HEK293T (cell line): Measurements from ENCODE around the gene FAM222A.

ENCODE experiments used
- CTCF ChIA-PET: fragments of 350-600 bp; formaldehyde crosslinking; extraction: SDS; loops from one replicate; lab custom pipeline; 2021; ENCODE audit warnings: antibody characterized with exemption, inconsistent platforms; lab: Yijun Ruan, JAX
- POLR2A ChIA-PET: fragments of 350-600 bp; formaldehyde crosslinking; extraction: SDS; loops from one replicate; lab custom pipeline; 2020; ENCODE audit warnings: antibody characterized with exemption, inconsistent platforms; lab: Yijun Ruan, JAX
- DNase-seq: peaks from one replicate; pipeline ENCODE4 v3.0.0; 2012; ENCODE audit warnings: mixed read lengths; ENCODE audit errors: extremely low spot score
- ARNT ChIP-seq: fragments of 450-650 bp; IDR thresholded peaks from 2 replicates; pipeline ENCODE4 v1.6.1; 2017; ENCODE audit warnings: mild to moderate bottlenecking
- BHLHE40 ChIP-seq: fragments of 450-650 bp; IDR thresholded peaks from 2 replicates; pipeline ENCODE4 v1.6.1; 2016; ENCODE audit warnings: mild to moderate bottlenecking, moderate library complexity, borderline replicate concordance
- CTBP1 ChIP-seq: fragments of 450-650 bp; IDR thresholded peaks from 2 replicates; pipeline ENCODE4 v1.6.1; 2016; ENCODE audit warnings: borderline replicate concordance
- ELF4 ChIP-seq: fragments of 450-650 bp; IDR thresholded peaks from 2 replicates; pipeline ENCODE4 v1.6.1; 2017; ENCODE audit warnings: antibody characterized with exemption
- FOXA1 ChIP-seq: fragments of 450-650 bp; IDR thresholded peaks from 2 replicates; pipeline ENCODE4 v1.6.1; 2016; ENCODE audit warnings: mild to moderate bottlenecking
- FOXK2 ChIP-seq: fragments of 450-650 bp; IDR thresholded peaks from 2 replicates; pipeline ENCODE4 v1.6.1; 2016; ENCODE audit warnings: mild to moderate bottlenecking
- FOXM1 ChIP-seq: fragments of 450-650 bp; IDR thresholded peaks from 2 replicates; pipeline ENCODE4 v1.6.1; 2017; ENCODE audit warnings: mild to moderate bottlenecking, borderline replicate concordance
- HDGF ChIP-seq: fragments of 450-650 bp; IDR thresholded peaks from 2 replicates; pipeline ENCODE4 v1.6.1; 2017; ENCODE audit warnings: antibody characterized with exemption, borderline replicate concordance
- L3MBTL2 ChIP-seq: fragments of 450-650 bp; conservative IDR thresholded peaks from 2 replicates; pipeline ENCODE4 v1.6.1; 2016; ENCODE audit warnings: mild to moderate bottlenecking
- LEF1 ChIP-seq: fragments of 450-650 bp; IDR thresholded peaks from 2 replicates; pipeline ENCODE4 v1.6.1; 2017; ENCODE audit warnings: mild to moderate bottlenecking, borderline replicate concordance
- NFRKB ChIP-seq: fragments of 450-650 bp; IDR thresholded peaks from 2 replicates; pipeline ENCODE4 v1.6.1; 2016; ENCODE audit warnings: mild to moderate bottlenecking, moderate library complexity
- SP1 ChIP-seq: fragments of 450-650 bp; IDR thresholded peaks from 2 replicates; pipeline ENCODE4 v1.6.1; 2017
- SUZ12 ChIP-seq: fragments of 450-650 bp; IDR thresholded peaks from 2 replicates; pipeline ENCODE4 v1.6.1; 2016; ENCODE audit warnings: mild to moderate bottlenecking
- TARDBP ChIP-seq: fragments of 450-650 bp; IDR thresholded peaks from 2 replicates; pipeline ENCODE4 v1.6.1; 2016
- ZNF384 ChIP-seq: fragments of 450-650 bp; IDR thresholded peaks from 2 replicates; pipeline ENCODE4 v1.6.1; 2016
- TF ChIP-seq, protein P1 (sequence below): fragments of 450-650 bp; IDR thresholded peaks from 2 replicates; pipeline ENCODE4 v1.6.1; 2016

FAM222A gene

DNA sequence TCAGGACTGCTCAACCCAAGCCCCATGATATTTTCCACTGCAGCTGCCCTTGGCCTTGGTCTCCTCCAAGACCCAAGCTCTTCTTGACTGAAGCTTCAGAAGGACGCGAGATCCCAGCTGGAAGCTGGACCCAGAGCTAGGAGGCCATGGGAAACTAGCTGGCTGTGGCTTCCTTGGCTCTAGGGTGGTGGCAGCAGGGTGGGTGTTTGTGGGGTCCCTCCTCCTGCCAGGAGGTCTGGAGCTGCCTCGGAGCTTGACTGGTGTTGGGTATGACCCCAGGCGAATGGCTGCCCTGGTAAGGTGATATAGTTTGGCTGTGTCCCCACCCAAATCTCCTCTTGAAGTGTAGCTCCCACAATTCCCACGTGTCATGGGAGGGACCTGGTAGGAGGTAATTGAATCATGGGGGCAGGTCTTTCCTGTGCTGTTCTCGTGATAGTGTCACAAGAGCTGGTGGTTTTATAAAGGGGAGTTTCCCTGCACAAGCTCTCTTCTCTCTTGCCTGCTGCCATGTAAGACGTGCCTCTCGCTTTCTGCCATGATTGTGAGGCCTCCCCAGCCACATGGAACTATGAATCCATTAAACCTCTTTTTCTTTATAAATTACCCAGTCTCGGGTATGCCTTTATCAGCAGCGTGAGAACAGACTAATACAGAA is 68.2 kb downstream of the FAM222A start:
- POLR2A ChIA-PET = no interaction called here
- TF ChIP-seq L3MBTL2 (no peak), HDGF (no peak), FOXK2 (no peak), ZNF384 (no peak), SP1 (no peak), CTBP1 (no peak)
- TF ChIP-seq, protein P1, sequence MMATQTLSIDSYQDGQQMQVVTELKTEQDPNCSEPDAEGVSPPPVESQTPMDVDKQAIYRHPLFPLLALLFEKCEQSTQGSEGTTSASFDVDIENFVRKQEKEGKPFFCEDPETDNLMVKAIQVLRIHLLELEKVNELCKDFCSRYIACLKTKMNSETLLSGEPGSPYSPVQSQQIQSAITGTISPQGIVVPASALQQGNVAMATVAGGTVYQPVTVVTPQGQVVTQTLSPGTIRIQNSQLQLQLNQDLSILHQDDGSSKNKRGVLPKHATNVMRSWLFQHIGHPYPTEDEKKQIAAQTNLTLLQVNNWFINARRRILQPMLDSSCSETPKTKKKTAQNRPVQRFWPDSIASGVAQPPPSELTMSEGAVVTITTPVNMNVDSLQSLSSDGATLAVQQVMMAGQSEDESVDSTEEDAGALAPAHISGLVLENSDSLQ = no peak
- DNase-seq = no peak
- CTCF ChIA-PET = no interaction called here

DNA sequence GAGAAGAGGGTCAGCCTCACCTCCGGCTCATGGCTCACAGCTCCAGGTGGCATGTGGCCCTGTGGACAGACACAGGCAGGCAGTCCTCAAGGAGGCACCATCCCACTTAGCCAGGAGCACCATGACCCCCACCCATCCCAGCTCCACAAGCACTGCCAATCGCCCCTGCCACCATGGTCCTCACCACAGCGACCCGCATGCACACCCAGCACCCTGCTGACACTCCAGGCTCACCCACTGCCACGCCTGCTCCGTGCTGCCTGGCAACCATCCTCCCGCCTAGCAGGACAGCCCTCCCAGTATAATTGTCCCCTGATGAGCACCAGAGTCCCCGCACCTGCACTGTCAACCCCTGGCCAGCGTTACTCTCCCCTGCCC is 68.7 kb downstream of the FAM222A start:
- no peak for TF ChIP-seq BHLHE40
- TF ChIP-seq SUZ12 = no peak
- no peak for TF ChIP-seq ARNT
- TF ChIP-seq L3MBTL2 = no peak
- TF ChIP-seq LEF1 = no peak
- TF ChIP-seq FOXA1 = no peak
- TF ChIP-seq, protein P1 = no peak
- CTCF ChIA-PET = no interaction called here

DNA sequence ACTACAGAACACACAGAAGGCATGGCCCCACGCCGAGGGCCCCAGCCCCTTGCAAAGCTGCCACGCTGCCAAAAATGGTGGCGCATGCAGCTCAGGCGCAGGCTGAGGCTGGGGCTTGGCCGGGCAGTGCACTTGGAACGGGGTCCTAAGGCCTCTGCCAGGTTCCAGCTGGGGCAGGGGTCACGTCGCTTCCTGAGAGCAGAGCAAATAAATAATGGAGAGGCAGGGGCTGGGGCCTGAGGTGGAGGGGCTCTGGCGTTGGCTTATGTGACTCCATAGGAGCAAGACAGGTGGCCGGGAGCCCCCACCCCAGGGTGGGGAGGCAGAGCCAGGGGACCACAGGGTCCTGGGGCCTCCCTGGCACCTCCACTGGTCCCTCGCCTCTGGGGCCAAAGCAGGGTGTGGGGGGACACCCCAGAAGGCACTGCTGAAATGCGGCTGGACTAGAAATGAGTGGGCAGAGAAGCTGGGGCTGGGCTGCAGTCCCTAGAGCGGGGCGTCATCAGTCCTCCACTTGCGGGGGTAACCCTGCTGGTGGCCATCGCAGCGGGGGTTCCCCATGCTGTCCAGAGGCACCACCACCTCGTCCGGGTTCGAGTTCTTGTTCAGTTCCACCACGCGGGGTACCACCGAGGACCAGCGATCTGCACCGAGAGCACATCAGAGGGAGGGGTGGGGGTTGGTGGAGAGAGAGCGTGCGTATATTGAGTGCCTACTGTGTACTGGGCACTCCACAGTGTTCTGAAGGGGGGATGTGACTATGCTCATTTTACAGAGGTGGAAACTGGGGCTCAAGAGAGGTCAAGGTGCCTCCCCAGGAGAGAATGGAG is 69.7 kb downstream of the FAM222A start:
- TF ChIP-seq SUZ12 (no peak), ARNT (no peak), FOXA1 (no peak), NFRKB (no peak), CTBP1 (no peak), SP1 (no peak), TARDBP (no peak), FOXK2 (no peak), L3MBTL2 (no peak), BHLHE40 (no peak), FOXM1 (no peak), HDGF (no peak)
- TF ChIP-seq, protein P1 = no peak
- CTCF ChIA-PET = interaction anchor here (0.6 kb wide), 1 partner anchor 8 kb away, joined by 3 read pairs; no protein-coding TSS in a partner anchor
- DNase-seq = no peak
- POLR2A ChIA-PET = no interaction called here

More for the DNA sequence above, 68.7 kb downstream of the FAM222A start:
- POLR2A ChIA-PET = no interaction called here
- no peak for DNase-seq

DNA sequence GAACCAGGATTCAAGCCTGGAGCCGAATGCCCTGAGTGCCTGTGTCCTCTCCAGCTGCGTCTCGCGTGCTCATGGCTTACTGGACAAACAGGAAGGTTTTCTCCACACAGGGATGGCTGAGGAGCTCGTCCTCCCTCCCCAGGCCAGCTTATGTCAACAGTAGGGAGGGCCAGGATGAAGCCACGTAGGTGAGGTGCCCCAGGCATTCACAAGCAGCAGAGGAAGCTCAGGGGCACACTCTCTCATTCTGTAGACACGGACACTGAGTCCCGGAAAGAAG is 70.3 kb downstream of the FAM222A start:
- no peak for TF ChIP-seq ARNT
- no peak for TF ChIP-seq ZNF384
- no peak for TF ChIP-seq FOXM1
- no peak for TF ChIP-seq TARDBP
- no peak for TF ChIP-seq HDGF
- no peak for TF ChIP-seq CTBP1
- no peak for TF ChIP-seq ELF4
- TF ChIP-seq NFRKB = no peak
- TF ChIP-seq BHLHE40 = no peak
- no peak for TF ChIP-seq LEF1
- no peak for TF ChIP-seq FOXA1
- no peak for TF ChIP-seq SP1
- TF ChIP-seq FOXK2 = no peak
- TF ChIP-seq, protein P1 = no peak
- TF ChIP-seq L3MBTL2 = no peak
- POLR2A ChIA-PET = no interaction called here
- CTCF ChIA-PET = interaction anchor here (0.6 kb wide), 1 partner anchor 9 kb away, joined by 3 read pairs; no protein-coding TSS in a partner anchor
- no peak for DNase-seq

DNA sequence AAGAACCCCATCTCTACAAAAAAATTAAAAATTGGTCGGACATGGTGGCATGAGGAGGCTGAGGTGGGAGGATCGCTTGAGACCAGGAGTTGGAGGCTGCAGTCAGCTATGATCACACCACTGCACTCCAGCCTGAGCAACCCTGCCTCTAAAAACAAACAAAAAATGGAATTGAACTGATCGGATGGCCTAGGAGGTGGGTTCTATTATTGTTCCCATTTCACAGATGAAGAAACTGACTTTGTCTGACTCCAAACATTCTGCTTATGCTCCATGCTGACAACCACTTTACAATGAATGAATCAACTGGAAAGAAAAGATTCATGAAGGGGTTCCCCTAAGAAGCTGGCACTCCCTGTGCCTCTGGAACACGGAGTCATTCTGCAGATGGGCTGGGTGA is 72.2 kb downstream of the FAM222A start:
- TF ChIP-seq CTBP1 (no peak), FOXA1 (no peak), L3MBTL2 (no peak), BHLHE40 (no peak), SP1 (no peak), TARDBP (no peak), LEF1 (no peak)
- ChIA-PET CTCF (interaction anchor here (0.8 kb wide), 1 partner anchor 11 kb away, joined by 3 read pairs; no protein-coding TSS in a partner anchor), POLR2A (no interaction called here)
- DNase-seq = no peak

DNA sequence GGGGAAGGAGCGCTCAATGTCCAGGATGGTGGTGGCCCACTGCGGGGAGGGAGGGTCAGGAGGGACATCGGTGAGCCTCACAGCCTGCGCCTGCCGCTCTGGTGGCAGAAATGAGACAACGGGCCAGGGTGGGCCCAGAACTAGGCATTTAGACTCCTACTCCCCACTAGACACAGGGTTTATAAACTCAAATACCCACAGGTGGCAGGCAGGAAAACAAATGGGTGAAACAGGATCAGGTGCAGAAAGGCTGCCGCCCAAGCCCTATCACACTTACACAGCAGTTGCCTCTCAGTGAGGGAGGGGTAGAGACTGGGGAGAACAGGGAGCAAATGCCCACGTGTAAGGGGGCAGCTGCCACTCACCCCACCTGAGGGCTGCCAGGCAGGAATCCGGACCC is 73.2 kb downstream of the FAM222A start:
- ChIA-PET CTCF (no interaction called here), POLR2A (no interaction called here)
- no peak for TF ChIP-seq FOXK2
- TF ChIP-seq, protein P1 = no peak
- TF ChIP-seq BHLHE40 = no peak
- no peak for TF ChIP-seq NFRKB
- TF ChIP-seq LEF1 = no peak
- no peak for TF ChIP-seq TARDBP
- no peak for TF ChIP-seq FOXA1
- TF ChIP-seq FOXM1 = no peak
- no peak for TF ChIP-seq SP1
- no peak for TF ChIP-seq L3MBTL2
- no peak for TF ChIP-seq SUZ12
- TF ChIP-seq HDGF = no peak
- TF ChIP-seq ELF4 = no peak
- no peak for TF ChIP-seq ZNF384
- no peak for TF ChIP-seq CTBP1
- no peak for DNase-seq
